A673 (cell line): ENCODE measurements around the gene WHRN.

Experiments used
- EZH2 ChIP-seq: fragments of 200-600 bp; sonication (generic); IDR thresholded peaks from 2 replicates; pipeline ENCODE4 v1.6.1; 2017; ENCODE audit warnings: borderline replicate concordance, low read depth, mild to moderate bottlenecking, mixed read lengths, antibody characterized with exemption, low read length; ENCODE audit not compliant: poor library complexity, severe bottlenecking
- TF ChIP-seq, protein P1 (sequence below): fragments of 300-800, 200-600 bp; sonication (generic); conservative IDR thresholded peaks from 2 replicates; pipeline ENCODE4 v1.5.1; 2017; ENCODE audit warnings: low read depth, mild to moderate bottlenecking, antibody characterized with exemption, low read length, moderate library complexity, mixed read lengths

DNA sequence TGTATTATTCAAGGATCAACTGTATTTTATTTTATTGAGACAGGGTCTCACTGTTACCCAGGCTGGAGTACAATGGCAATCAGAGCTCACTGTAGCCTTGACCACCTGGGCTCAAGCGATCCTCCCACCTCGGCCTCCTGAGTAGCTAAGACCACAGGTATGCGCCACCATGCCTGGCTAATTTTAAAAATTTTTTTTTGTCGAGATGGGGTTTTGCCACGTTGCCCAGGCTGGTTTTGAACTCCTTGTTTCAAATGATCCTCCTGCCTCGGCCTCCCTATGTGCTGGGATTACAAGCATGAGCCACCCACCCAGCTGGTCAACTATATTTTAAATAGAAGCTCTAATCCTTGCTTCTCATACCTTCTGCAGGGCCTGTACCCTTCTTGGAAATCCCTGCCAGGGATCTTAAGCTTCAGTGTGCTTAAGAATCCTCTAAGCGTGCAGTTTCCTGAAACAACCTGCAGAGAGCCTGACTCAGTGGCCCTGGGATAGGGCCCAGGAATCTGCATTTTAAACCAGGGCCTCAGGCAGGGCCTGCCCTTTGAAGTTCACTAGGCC, 120.4 kb downstream of the WHRN start:
- TF ChIP-seq, protein P1, sequence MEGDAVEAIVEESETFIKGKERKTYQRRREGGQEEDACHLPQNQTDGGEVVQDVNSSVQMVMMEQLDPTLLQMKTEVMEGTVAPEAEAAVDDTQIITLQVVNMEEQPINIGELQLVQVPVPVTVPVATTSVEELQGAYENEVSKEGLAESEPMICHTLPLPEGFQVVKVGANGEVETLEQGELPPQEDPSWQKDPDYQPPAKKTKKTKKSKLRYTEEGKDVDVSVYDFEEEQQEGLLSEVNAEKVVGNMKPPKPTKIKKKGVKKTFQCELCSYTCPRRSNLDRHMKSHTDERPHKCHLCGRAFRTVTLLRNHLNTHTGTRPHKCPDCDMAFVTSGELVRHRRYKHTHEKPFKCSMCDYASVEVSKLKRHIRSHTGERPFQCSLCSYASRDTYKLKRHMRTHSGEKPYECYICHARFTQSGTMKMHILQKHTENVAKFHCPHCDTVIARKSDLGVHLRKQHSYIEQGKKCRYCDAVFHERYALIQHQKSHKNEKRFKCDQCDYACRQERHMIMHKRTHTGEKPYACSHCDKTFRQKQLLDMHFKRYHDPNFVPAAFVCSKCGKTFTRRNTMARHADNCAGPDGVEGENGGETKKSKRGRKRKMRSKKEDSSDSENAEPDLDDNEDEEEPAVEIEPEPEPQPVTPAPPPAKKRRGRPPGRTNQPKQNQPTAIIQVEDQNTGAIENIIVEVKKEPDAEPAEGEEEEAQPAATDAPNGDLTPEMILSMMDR = no peak
- TF ChIP-seq EZH2 = no peak
